HEK293T (cell line): Measurements from ENCODE around the gene FLT4.

Experiments used
- CTCF ChIA-PET: fragments of 350-600 bp; formaldehyde crosslinking; extraction: SDS; loops from one replicate; lab custom pipeline; 2021; ENCODE audit warnings: antibody characterized with exemption, inconsistent platforms; lab: Yijun Ruan, JAX
- POLR2A ChIA-PET: fragments of 350-600 bp; formaldehyde crosslinking; extraction: SDS; loops from one replicate; lab custom pipeline; 2020; ENCODE audit warnings: antibody characterized with exemption, inconsistent platforms; lab: Yijun Ruan, JAX
- DNase-seq: peaks from one replicate; pipeline ENCODE4 v3.0.0; 2012; ENCODE audit warnings: mixed read lengths; ENCODE audit errors: extremely low spot score
- ARNT ChIP-seq: fragments of 450-650 bp; IDR thresholded peaks from 2 replicates; pipeline ENCODE4 v1.6.1; 2017; ENCODE audit warnings: mild to moderate bottlenecking
- BHLHE40 ChIP-seq: fragments of 450-650 bp; IDR thresholded peaks from 2 replicates; pipeline ENCODE4 v1.6.1; 2016; ENCODE audit warnings: mild to moderate bottlenecking, moderate library complexity, borderline replicate concordance
- CTBP1 ChIP-seq: fragments of 450-650 bp; IDR thresholded peaks from 2 replicates; pipeline ENCODE4 v1.6.1; 2016; ENCODE audit warnings: borderline replicate concordance
- ELF4 ChIP-seq: fragments of 450-650 bp; IDR thresholded peaks from 2 replicates; pipeline ENCODE4 v1.6.1; 2017; ENCODE audit warnings: antibody characterized with exemption
- FOXA1 ChIP-seq: fragments of 450-650 bp; IDR thresholded peaks from 2 replicates; pipeline ENCODE4 v1.6.1; 2016; ENCODE audit warnings: mild to moderate bottlenecking
- FOXK2 ChIP-seq: fragments of 450-650 bp; IDR thresholded peaks from 2 replicates; pipeline ENCODE4 v1.6.1; 2016; ENCODE audit warnings: mild to moderate bottlenecking
- FOXM1 ChIP-seq: fragments of 450-650 bp; IDR thresholded peaks from 2 replicates; pipeline ENCODE4 v1.6.1; 2017; ENCODE audit warnings: mild to moderate bottlenecking, borderline replicate concordance
- HDGF ChIP-seq: fragments of 450-650 bp; IDR thresholded peaks from 2 replicates; pipeline ENCODE4 v1.6.1; 2017; ENCODE audit warnings: antibody characterized with exemption, borderline replicate concordance
- L3MBTL2 ChIP-seq: fragments of 450-650 bp; conservative IDR thresholded peaks from 2 replicates; pipeline ENCODE4 v1.6.1; 2016; ENCODE audit warnings: mild to moderate bottlenecking
- NFRKB ChIP-seq: fragments of 450-650 bp; IDR thresholded peaks from 2 replicates; pipeline ENCODE4 v1.6.1; 2016; ENCODE audit warnings: mild to moderate bottlenecking, moderate library complexity
- PKNOX1 ChIP-seq: fragments of 450-650 bp; IDR thresholded peaks from 2 replicates; pipeline ENCODE4 v1.6.1; 2016
- SP1 ChIP-seq: fragments of 450-650 bp; IDR thresholded peaks from 2 replicates; pipeline ENCODE4 v1.6.1; 2017
- SUZ12 ChIP-seq: fragments of 450-650 bp; IDR thresholded peaks from 2 replicates; pipeline ENCODE4 v1.6.1; 2016; ENCODE audit warnings: mild to moderate bottlenecking
- TARDBP ChIP-seq: fragments of 450-650 bp; IDR thresholded peaks from 2 replicates; pipeline ENCODE4 v1.6.1; 2016
- ZNF384 ChIP-seq: fragments of 450-650 bp; IDR thresholded peaks from 2 replicates; pipeline ENCODE4 v1.6.1; 2016

The FLT4 gene

GRCh38 chr5:180639741-180640610 is 9.4 kb downstream of the FLT4 start:
- TF ChIP-seq L3MBTL2 (no peak), BHLHE40 (no peak), HDGF (no peak), ELF4 (no peak), SUZ12 (no peak), SP1 (no peak), FOXM1 (no peak), CTBP1 (no peak), TARDBP (no peak), FOXK2 (no peak), ARNT (no peak), ZNF384 (no peak)
- DNase-seq, result no peak
- POLR2A ChIA-PET, result no interaction called here
- CTCF ChIA-PET, result no interaction called here

- ChIA-PET POLR2A (no interaction called here), CTCF (no interaction called here)
Observed at GRCh38 chr5:180639287-180639686, 10.1 kb downstream of the FLT4 start.

GRCh38 chr5:180637962-180638680 is 11.3 kb downstream of the FLT4 start:
- TF ChIP-seq FOXK2, result no peak
- no peak for TF ChIP-seq BHLHE40
- TF ChIP-seq PKNOX1, result no peak
- no peak for TF ChIP-seq SP1
- no peak for TF ChIP-seq HDGF
- no peak for TF ChIP-seq CTBP1
- TF ChIP-seq ARNT, result no peak
- no peak for DNase-seq
- CTCF ChIA-PET, result interaction anchor here (1.2 kb wide), 1 partner anchor 19 kb away, joined by 5 read pairs; no protein-coding TSS in a partner anchor
- POLR2A ChIA-PET, result no interaction called here

More at GRCh38 chr5:180639287-180639686, 10.1 kb downstream of the FLT4 start:
- no peak for DNase-seq
- no peak for TF ChIP-seq NFRKB
- TF ChIP-seq FOXM1, result no peak
- no peak for TF ChIP-seq L3MBTL2
- TF ChIP-seq ZNF384, result no peak
- TF ChIP-seq TARDBP, result no peak
- no peak for TF ChIP-seq HDGF

- ChIA-PET POLR2A (no interaction called here), CTCF (interaction anchor here (0.6 to 1.0 kb wide), 4 partner anchors 11 to 947 kb away, joined by 3 to 5 read pairs (median 4); no protein-coding TSS in a partner anchor)
- TF ChIP-seq FOXK2 (no peak), NFRKB (no peak), SP1 (no peak), ELF4 (no peak), FOXA1 (no peak), CTBP1 (no peak)
- DNase-seq, result no peak
Observed at GRCh38 chr5:180636403-180637075, 12.9 kb downstream of the FLT4 start.

- POLR2A ChIA-PET, result no interaction called here
- CTCF ChIA-PET, result interaction anchor here (0.6 to 1.0 kb wide), 3 partner anchors 11 to 947 kb away, joined by 3 to 5 read pairs (median 3); no protein-coding TSS in a partner anchor
Observed at GRCh38 chr5:180636016-180636402, 13.4 kb downstream of the FLT4 start.

GRCh38 chr5:180633283-180634177 is 15.9 kb downstream of the FLT4 start:
- ChIA-PET POLR2A (interaction anchor here (1.0 kb wide), 1 partner anchor 14 kb away, joined by 3 read pairs; no protein-coding TSS in a partner anchor), CTCF (interaction anchor here (1.2 kb wide), 1 partner anchor 15 kb away, joined by 3 read pairs; no protein-coding TSS in a partner anchor)
- TF ChIP-seq PKNOX1 (no peak), FOXK2 (no peak), CTBP1 (no peak), ZNF384 (no peak), HDGF (no peak), SP1 (no peak), FOXA1 (no peak), ELF4 (no peak)
- DNase-seq, result no peak

More at GRCh38 chr5:180636016-180636402, 13.4 kb downstream of the FLT4 start:
- DNase-seq, result no peak
- no peak for TF ChIP-seq SUZ12
